Naive thymus-derived CD8-positive, alpha-beta T cell (primary cell): ENCODE measurements around the gene SVOPL. TPM values are rescaled to one million over a fixed set of nuclear protein-coding genes. Genes with fewer than 3 reads are reported as not detected.

Source experiments
- ATAC-seq, 2 donors: fragments of 150-1000 bp; cut with Tn5 transposase in 1 of 2; sonication (Bioruptor Pico), chemical (Tn5 transposase) in 1 of 2; 1 replicate in 1 of 2; 2 replicates in 1 of 2; pipeline ENCODE4 v1.10.0; 2021; ENCODE audit warnings: mild to moderate bottlenecking in 2 of 2, moderate library complexity in 2 of 2
- POLR2A ChIA-PET: fragments of 350-600 bp; sonication (Branson Sonifier 250); formaldehyde crosslinking; loops from one replicate; lab custom pipeline; 2021; ENCODE audit warnings: antibody characterized with exemption; lab: Charles Lee
- DNase-seq, 10 donors: peaks; one replicate each; pipeline versions ENCODE4 v3.0.0 to v3.0.0-alpha.2; 2020 to 2022
- H3K27ac Mint-ChIP-seq, 10 donors: one replicate each; pipeline ENCODE4 v1.8.0; 2020 to 2022; ENCODE audit warnings: mild to moderate bottlenecking in 10 of 10, mixed read lengths in 10 of 10, moderate library complexity in 4 of 10, inconsistent platforms in 1 of 10
- H3K27me3 Mint-ChIP-seq, 5 donors: one replicate each; pipeline ENCODE4 v1.8.0; 2021 to 2022; ENCODE audit warnings: mixed read lengths in 5 of 5
- H3K36me3 Mint-ChIP-seq, 3 donors: one replicate each; pipeline ENCODE4 v1.8.0; 2020 to 2022; ENCODE audit warnings: mixed read lengths in 3 of 3, mild to moderate bottlenecking in 2 of 3, inconsistent platforms in 1 of 3
- H3K4me1 Mint-ChIP-seq, 4 donors: one replicate each; pipeline ENCODE4 v1.8.0; 2021 to 2022; ENCODE audit warnings: mixed read lengths in 4 of 4
- H3K4me3 Mint-ChIP-seq, 10 donors: one replicate each; pipeline ENCODE4 v1.8.0; 2020 to 2022; ENCODE audit warnings: mild to moderate bottlenecking in 10 of 10, mixed read lengths in 10 of 10, moderate library complexity in 6 of 10, inconsistent platforms in 1 of 10
- H3K9me3 Mint-ChIP-seq, 9 donors: one replicate each; pipeline ENCODE4 v1.8.0; 2020 to 2022; ENCODE audit warnings: mixed read lengths in 9 of 9, mild to moderate bottlenecking in 3 of 9, inconsistent platforms in 1 of 9, moderate library complexity in 1 of 9
- polyA plus RNA-seq, 3 donors: library from polyadenylated mRNA; unstranded; fragments of 300-500 nt; fragmentation: Illumina TruSeq; gene quantifications; one replicate each; pipeline ENCODE4 v1.2.3, GENCODE V29; 2021
- total RNA-seq, 8 experiments: library from RNA in 2 of 8; stranded (reverse) in 2 of 8; gene quantifications; one replicate each; pipeline ENCODE4 v1.2.3 and lab custom pipeline; 2021 to 2026

Gene SVOPL
- total and polyA plus RNA-seq, 5 experiments from 2014 or later = 3.0 to 8.2 (median 3.7) TPM; not detected in 2

- no peak for DNase-seq
- Mint-ChIP-seq H3K36me3 (peaks cover 0 to 3% (median 0%) of the 10 kb centered on the region in 3 donors), H3K4me1 (peaks cover 0 to 4% (median under 1%) of the 10 kb centered on the region in 4 donors), H3K9me3 (no peaks in the 10 kb centered on the region), H3K4me3 (no peak overlapping the region), H3K27me3 (peaks cover 0 to 1% (median 0%) of the 10 kb centered on the region in 5 donors), H3K27ac (no peak overlapping the region)
- no peak for ATAC-seq
- POLR2A ChIA-PET = no interaction called here
Measured at GRCh38 chr7:138729444-138729843, 28.3 kb upstream of the SVOPL start.

- POLR2A ChIA-PET = no interaction called here
- Mint-ChIP-seq H3K27ac (no peak overlapping the region), H3K9me3 (no peaks in the 10 kb centered on the region), H3K4me3 (no peak overlapping the region), H3K36me3 (peaks cover 0 to 3% (median 0%) of the 10 kb centered on the region in 3 donors), H3K4me1 (no peaks in the 10 kb centered on the region), H3K27me3 (peaks cover 0 to 1% (median 0%) of the 10 kb centered on the region in 5 donors)
- DNase-seq (no peak), ATAC-seq (no peak)
Measured at GRCh38 chr7:138727336-138728099, 26.4 kb upstream of the SVOPL start.

GRCh38 chr7:138726288-138726687 lies 25.1 kb upstream of the SVOPL start:
- Mint-ChIP-seq H3K27ac (peak overlapping the region in 2 of 10 donors; percentile 60 to 83), H3K4me3 (no peak overlapping the region), H3K4me1 (no peaks in the 10 kb centered on the region), H3K36me3 (peaks cover 0 to 3% (median 0%) of the 10 kb centered on the region in 3 donors), H3K9me3 (no peaks in the 10 kb centered on the region), H3K27me3 (peaks cover 0 to 1% (median 0%) of the 10 kb centered on the region in 5 donors)
- ATAC-seq = no peak
- POLR2A ChIA-PET = no interaction called here
- DNase-seq = no peak

GRCh38 chr7:138720286-138720685 lies 19.1 kb upstream of the SVOPL start:
- ATAC-seq (no peak), DNase-seq (no peak)
- POLR2A ChIA-PET = interaction anchor here (0.7 kb wide), 1 partner anchor 14 kb away, joined by 3 read pairs; no protein-coding TSS in a partner anchor
- peaks cover 0 to 8% (median 0%) of the 10 kb centered on the region in 5 donors for H3K27me3 Mint-ChIP-seq
- no peak overlapping the region for H3K4me3 Mint-ChIP-seq
- peaks cover 11 to 25% (median 16%) of the 10 kb centered on the region in 4 donors for H3K4me1 Mint-ChIP-seq
- H3K27ac Mint-ChIP-seq = peak overlapping the region in 2 of 10 donors; percentile 55 to 88
- no peaks in the 10 kb centered on the region for H3K9me3 Mint-ChIP-seq
- no peaks in the 10 kb centered on the region for H3K36me3 Mint-ChIP-seq

- Mint-ChIP-seq H3K36me3 (no peaks in the 10 kb centered on the region), H3K4me3 (peak overlapping the region; percentile 50 to 97 (median 70)), H3K27me3 (peaks cover 0 to 6% (median 0%) of the 10 kb centered on the region in 5 donors), H3K9me3 (no peaks in the 10 kb centered on the region), H3K4me1 (peaks cover 17 to 31% (median 22%) of the 10 kb centered on the region in 4 donors), H3K27ac (peak overlapping the region in 7 of 10 donors; percentile 40 to 97 (median 74))
- no peak for DNase-seq
- POLR2A ChIA-PET = interaction anchor here (0.6 kb wide), 1 partner anchor 169 kb away, joined by 3 read pairs; no protein-coding TSS in a partner anchor
- ATAC-seq = no peak
Measured at GRCh38 chr7:138716889-138717288, 15.7 kb upstream of the SVOPL start.

- no peak for DNase-seq
- ATAC-seq = no peak
Measured at GRCh38 chr7:138713191-138713590, 12.0 kb upstream of the SVOPL start.

GRCh38 chr7:138712652-138713051 lies 11.5 kb upstream of the SVOPL start:
- Mint-ChIP-seq H3K4me3 (no peak overlapping the region), H3K27me3 (peaks cover 0 to 5% (median 0%) of the 10 kb centered on the region in 5 donors), H3K36me3 (no peaks in the 10 kb centered on the region), H3K27ac (peak overlapping the region in 2 of 10 donors; percentile 43 to 71), H3K9me3 (no peaks in the 10 kb centered on the region), H3K4me1 (peaks cover 10 to 21% (median 11%) of the 10 kb centered on the region in 4 donors)
- POLR2A ChIA-PET = no interaction called here
- DNase-seq (no peak), ATAC-seq (no peak)

More at GRCh38 chr7:138713191-138713590, 12.0 kb upstream of the SVOPL start:
- POLR2A ChIA-PET = no interaction called here
- H3K27ac Mint-ChIP-seq = peak overlapping the region in 1 of 10 donors; percentile 71
- H3K4me1 Mint-ChIP-seq = peaks cover 15 to 26% (median 16%) of the 10 kb centered on the region in 4 donors
- peaks cover 0 to 6% (median 0%) of the 10 kb centered on the region in 5 donors for H3K27me3 Mint-ChIP-seq
- no peaks in the 10 kb centered on the region for H3K36me3 Mint-ChIP-seq
- no peaks in the 10 kb centered on the region for H3K9me3 Mint-ChIP-seq
- H3K4me3 Mint-ChIP-seq = no peak overlapping the region

GRCh38 chr7:138710536-138711385 lies 9.6 kb upstream of the SVOPL start:
- no peak overlapping the region for H3K4me3 Mint-ChIP-seq
- H3K27me3 Mint-ChIP-seq = no peaks in the 10 kb centered on the region
- no peaks in the 10 kb centered on the region for H3K9me3 Mint-ChIP-seq
- H3K27ac Mint-ChIP-seq = no peak overlapping the region
- no peaks in the 10 kb centered on the region for H3K36me3 Mint-ChIP-seq
- no peak for ATAC-seq
- H3K4me1 Mint-ChIP-seq = peaks cover 4 to 7% (median 6%) of the 10 kb centered on the region in 4 donors
- DNase-seq = no peak
- POLR2A ChIA-PET = no interaction called here

- H3K4me3 Mint-ChIP-seq = no peak overlapping the region
- no peaks in the 10 kb centered on the region for H3K36me3 Mint-ChIP-seq
- H3K27ac Mint-ChIP-seq = peak overlapping the region in 2 of 10 donors; percentile 52 to 67
- H3K27me3 Mint-ChIP-seq = no peaks in the 10 kb centered on the region
- POLR2A ChIA-PET = no interaction called here
- H3K4me1 Mint-ChIP-seq = no peaks in the 10 kb centered on the region
- no peak for ATAC-seq
- H3K9me3 Mint-ChIP-seq = no peaks in the 10 kb centered on the region
- no peak for DNase-seq
Measured at GRCh38 chr7:138705167-138705566, 4.0 kb upstream of the SVOPL start.

GRCh38 chr7:138701537-138701923 lies 368 bp upstream of the SVOPL start:
- DNase-seq (no peak), ATAC-seq (no peak)
- no peak overlapping the region for H3K4me3 Mint-ChIP-seq
- no peaks in the 10 kb centered on the region for H3K36me3 Mint-ChIP-seq
- no peaks in the 10 kb centered on the region for H3K4me1 Mint-ChIP-seq
- H3K27ac Mint-ChIP-seq = peak overlapping the region in 1 of 10 donors; percentile 8
- no peaks in the 10 kb centered on the region for H3K9me3 Mint-ChIP-seq
- no peaks in the 10 kb centered on the region for H3K27me3 Mint-ChIP-seq
- POLR2A ChIA-PET = no interaction called here

- Mint-ChIP-seq H3K4me3 (no peak overlapping the region), H3K4me1 (no peaks in the 10 kb centered on the region), H3K36me3 (no peaks in the 10 kb centered on the region), H3K27ac (no peak overlapping the region), H3K27me3 (no peaks in the 10 kb centered on the region), H3K9me3 (peaks cover 0 to 3% (median 0%) of the 10 kb centered on the region in 9 donors)
- POLR2A ChIA-PET = no interaction called here
- no peak for DNase-seq
- ATAC-seq = no peak
Measured at GRCh38 chr7:138699661-138700060, 1.5 kb downstream of the SVOPL start.

- Mint-ChIP-seq H3K4me3 (no peak overlapping the region), H3K9me3 (peaks cover 0 to 3% (median 0%) of the 10 kb centered on the region in 9 donors), H3K4me1 (no peaks in the 10 kb centered on the region), H3K36me3 (no peaks in the 10 kb centered on the region), H3K27me3 (no peaks in the 10 kb centered on the region), H3K27ac (no peak overlapping the region)
- ATAC-seq (no peak), DNase-seq (no peak)
- POLR2A ChIA-PET = no interaction called here
Measured at GRCh38 chr7:138698281-138698680, 2.9 kb downstream of the SVOPL start.
